Esophagus muscularis mucosa (tissue), 4 donors: Measurements from ENCODE around the gene CIAO2A. TPM values are rescaled to one million over a fixed set of nuclear protein-coding genes. Genes with fewer than 3 reads are reported as not detected.
A peak's percentile ranks its signal among the peaks of the same experiment; 100 is the strongest.

Experiments
- DNase-seq: peaks from one replicate; pipeline ENCODE4 v3.0.0-alpha.2; 2017; ENCODE audit errors: extremely low spot score
- H3K27ac ChIP-seq, 4 donors: fragments of 200-600 bp; sonication (generic); replicated peaks in 1 of 4; 1 replicate in 3 of 4; 2 replicates in 1 of 4; pipeline ENCODE4 v1.5.1; 2016 to 2019; ENCODE audit warnings: mild to moderate bottlenecking in 1 of 4
- H3K27me3 ChIP-seq, 4 donors: fragments of 200-600 bp; sonication (generic); one replicate each; pipeline versions ENCODE4 v1.5.1 to v1.6.0; 2016 to 2019
- H3K36me3 ChIP-seq, 4 donors: fragments of 200-600 bp; sonication (generic); one replicate each; pipeline ENCODE4 v1.5.1; 2016 to 2019
- H3K4me1 ChIP-seq, 4 donors: fragments of 200-600 bp; sonication (generic); one replicate each; pipeline ENCODE4 v1.5.1; 2016 to 2019
- H3K4me3 ChIP-seq, 4 donors: fragments of 200-600 bp; sonication (generic); 1 replicate in 2 of 4; 2 replicates in 2 of 4; pipeline ENCODE4 v1.5.1; 2016 to 2019; ENCODE audit warnings: mild to moderate bottlenecking in 4 of 4, moderate library complexity in 1 of 4
- H3K9me3 ChIP-seq, 4 donors: fragments of 200-600 bp; sonication (generic); 1 replicate in 3 of 4; 2 replicates in 1 of 4; pipeline ENCODE4 v1.5.1; 2016 to 2019
- EP300 ChIP-seq: sonication (generic); formaldehyde crosslinking; IDR thresholded peaks from one replicate; pipeline ENCODE4 v1.6.1; 2017; ENCODE audit warnings: antibody characterized with exemption
- POLR2A ChIP-seq: fragments of 450-650 bp; IDR thresholded peaks from one replicate; pipeline ENCODE4 v1.6.1; 2017; ENCODE audit warnings: antibody characterized with exemption, moderate library complexity, mild to moderate bottlenecking, low read depth
- POLR2AphosphoS5 ChIP-seq, 2 donors: sonication (generic); formaldehyde crosslinking; IDR thresholded peaks; one replicate each; pipeline ENCODE4 v1.6.1; 2017; ENCODE audit warnings: antibody characterized with exemption in 2 of 2
- WGBS: methylation state at CpG from one replicate; pipeline ENCODE4 v1.1.5; 2018; 5-methylcytosine and 5-hydroxymethylcytosine counted together
- intact Hi-C: fragments of 100-400 bp; cut with DNase I; formaldehyde crosslinking; loops from one replicate; pipeline ENCODE4 v1.15.1; 2023
- total RNA-seq, 4 donors: library from RNA; depleted of rRNA; stranded (reverse); fragments of >200 nt; gene quantifications; one replicate each; pipeline versions ENCODE4 v1.1.0 to v1.2.1, GENCODE V29; 2016
- TF ChIP-seq, protein P1 (sequence below), 3 experiments: fragments of 200-600 bp in 2 of 3; fragments of 450-650 bp in 1 of 3; sonication (generic) in 2 of 3; IDR thresholded peaks; one replicate each; pipeline ENCODE4 v1.5.1; 2017 to 2019; ENCODE audit warnings: antibody characterized with exemption in 3 of 3, mild to moderate bottlenecking in 2 of 3, moderate library complexity in 1 of 3

CIAO2A gene
- total RNA-seq, 4 donors from 2014 or later = 15.3 to 24.4 (median 20.4) TPM

DNA sequence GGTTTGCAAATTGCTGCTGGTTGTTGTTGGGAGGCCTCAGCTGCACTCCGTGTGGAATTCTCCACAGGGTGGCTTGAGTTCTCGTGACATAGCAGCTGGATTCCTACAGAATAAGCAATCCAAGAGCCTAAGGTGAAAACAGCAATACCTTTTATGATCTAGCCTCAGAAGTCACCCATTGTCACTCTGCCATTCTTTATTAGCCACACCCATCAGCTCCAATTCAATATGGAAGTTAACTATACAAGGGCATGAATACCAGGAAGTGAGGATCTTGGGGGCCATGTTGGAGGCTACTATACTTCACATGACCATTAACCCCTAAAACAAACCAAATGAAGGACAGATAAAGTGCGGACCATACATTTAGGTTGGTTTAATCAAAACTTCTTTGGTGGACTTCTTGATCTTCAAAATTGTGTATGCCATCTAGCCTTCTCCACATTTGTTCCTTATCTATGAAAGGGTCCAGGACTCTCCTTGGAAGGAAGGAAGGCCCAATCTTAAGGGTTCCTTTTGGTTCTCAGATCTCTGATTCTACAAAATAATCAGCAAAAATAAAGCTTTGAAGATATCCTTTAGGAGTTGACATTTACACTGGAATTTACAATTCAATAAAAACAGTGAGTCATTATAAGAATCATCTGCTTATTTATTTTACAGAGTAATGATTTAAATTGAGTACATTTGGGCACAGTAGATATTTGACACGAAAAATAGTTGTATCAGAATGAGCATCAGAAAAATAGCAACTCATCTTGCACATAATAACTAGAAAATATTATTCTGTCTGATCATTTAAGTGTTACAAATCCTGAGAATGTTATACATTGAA lies 21.5 kb downstream of the CIAO2A start:
- H3K27me3 ChIP-seq = no peaks in the 10 kb centered on the region
- peak overlapping the region; percentile 36 to 77 (median 54) for H3K27ac ChIP-seq
- peaks cover 13 to 29% (median 27%) of the 10 kb centered on the region in 4 donors for H3K4me1 ChIP-seq
- 91% methylated on average over 4 of the region's 4 CpGs for WGBS
- TF ChIP-seq, protein P1, sequence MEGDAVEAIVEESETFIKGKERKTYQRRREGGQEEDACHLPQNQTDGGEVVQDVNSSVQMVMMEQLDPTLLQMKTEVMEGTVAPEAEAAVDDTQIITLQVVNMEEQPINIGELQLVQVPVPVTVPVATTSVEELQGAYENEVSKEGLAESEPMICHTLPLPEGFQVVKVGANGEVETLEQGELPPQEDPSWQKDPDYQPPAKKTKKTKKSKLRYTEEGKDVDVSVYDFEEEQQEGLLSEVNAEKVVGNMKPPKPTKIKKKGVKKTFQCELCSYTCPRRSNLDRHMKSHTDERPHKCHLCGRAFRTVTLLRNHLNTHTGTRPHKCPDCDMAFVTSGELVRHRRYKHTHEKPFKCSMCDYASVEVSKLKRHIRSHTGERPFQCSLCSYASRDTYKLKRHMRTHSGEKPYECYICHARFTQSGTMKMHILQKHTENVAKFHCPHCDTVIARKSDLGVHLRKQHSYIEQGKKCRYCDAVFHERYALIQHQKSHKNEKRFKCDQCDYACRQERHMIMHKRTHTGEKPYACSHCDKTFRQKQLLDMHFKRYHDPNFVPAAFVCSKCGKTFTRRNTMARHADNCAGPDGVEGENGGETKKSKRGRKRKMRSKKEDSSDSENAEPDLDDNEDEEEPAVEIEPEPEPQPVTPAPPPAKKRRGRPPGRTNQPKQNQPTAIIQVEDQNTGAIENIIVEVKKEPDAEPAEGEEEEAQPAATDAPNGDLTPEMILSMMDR (IDR thresholded peaks at IDR 0.05) = no peak
- no peak for TF ChIP-seq POLR2A
- no peak for TF ChIP-seq EP300
- TF ChIP-seq POLR2AphosphoS5 (IDR thresholded peaks at IDR 0.05) = no peak
- H3K4me3 ChIP-seq = no peak overlapping the region
- H3K36me3 ChIP-seq = peaks cover 0 to 39% (median 19%) of the 10 kb centered on the region in 4 donors
- intact Hi-C loops = no loop called here
- no peaks in the 10 kb centered on the region for H3K9me3 ChIP-seq
- DNase-seq = no peak

- Histone ChIP-seq H3K4me1 (peaks cover 13 to 29% (median 27%) of the 10 kb centered on the region in 4 donors), H3K27ac (peak overlapping the region; percentile 36 to 77 (median 54)), H3K36me3 (peaks cover 0 to 39% (median 19%) of the 10 kb centered on the region in 4 donors), H3K27me3 (no peaks in the 10 kb centered on the region), H3K9me3 (no peaks in the 10 kb centered on the region), H3K4me3 (no peak overlapping the region)
- DNase-seq = no peak
- 44% methylated on average over 8 of the region's 8 CpGs for WGBS
- TF ChIP-seq POLR2A (no peak), EP300 (no peak), POLR2AphosphoS5 (IDR thresholded peaks at IDR 0.05) (peak; percentile 27 to 79)
- TF ChIP-seq, protein P1 (IDR thresholded peaks at IDR 0.05) = no peak
- intact Hi-C loops = no loop called here
Observed at GRCh38 chr15:64070965-64071851, 22.4 kb downstream of the CIAO2A start.

DNA sequence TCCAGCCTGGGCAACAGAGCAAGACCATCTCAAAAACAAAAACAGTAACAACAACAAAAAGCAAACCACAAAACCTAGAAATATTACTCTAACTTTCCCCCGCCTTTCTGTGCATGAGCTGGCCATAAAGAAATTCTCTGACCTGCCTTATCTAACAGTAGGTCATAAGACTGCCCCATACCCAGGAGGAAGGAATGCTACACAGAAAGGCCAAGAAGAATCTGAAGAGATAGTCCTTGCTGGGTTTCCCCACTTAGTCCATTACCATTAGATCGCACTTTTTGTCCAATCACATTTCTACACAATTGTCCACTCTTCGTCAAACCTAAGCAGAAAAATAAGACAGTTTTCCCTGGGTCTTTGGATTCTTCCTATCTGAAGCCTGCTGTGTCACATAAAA lies 23.5 kb downstream of the CIAO2A start:
- DNase-seq = no peak
- intact Hi-C loops = no loop called here
- Histone ChIP-seq H3K27me3 (no peaks in the 10 kb centered on the region), H3K4me1 (peaks cover 13 to 29% (median 27%) of the 10 kb centered on the region in 4 donors), H3K9me3 (no peaks in the 10 kb centered on the region), H3K27ac (peak overlapping the region in 2 of 4 donors; percentile 36 to 77), H3K36me3 (peaks cover 0 to 34% (median 16%) of the 10 kb centered on the region in 4 donors), H3K4me3 (no peak overlapping the region)
- 89% methylated on average over 3 of the region's 3 CpGs for WGBS
- no peak for TF ChIP-seq POLR2A
- no peak for TF ChIP-seq EP300
- TF ChIP-seq, protein P1 (IDR thresholded peaks at IDR 0.05) = no peak
- no peak for TF ChIP-seq POLR2AphosphoS5 (IDR thresholded peaks at IDR 0.05)

DNA sequence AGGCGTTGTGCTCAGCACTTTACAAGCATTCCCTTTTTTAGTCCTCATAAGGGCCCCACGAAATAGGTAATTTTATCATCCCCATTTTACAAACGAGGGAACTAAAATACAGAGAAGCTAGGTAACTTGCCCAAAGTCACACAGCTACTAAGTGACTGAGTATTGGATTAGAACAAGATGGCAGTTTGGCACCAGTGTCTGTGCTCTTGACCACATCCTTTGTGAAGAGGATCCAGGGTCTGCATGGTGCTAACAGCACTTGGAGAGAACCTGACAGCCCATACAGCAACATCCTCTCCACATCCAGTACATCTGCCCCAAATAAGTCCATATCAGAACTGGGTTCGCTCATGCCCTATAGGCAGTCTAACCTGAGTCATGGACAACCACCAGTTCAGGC lies 25.5 kb downstream of the CIAO2A start:
- intact Hi-C loops = no loop called here
- Histone ChIP-seq H3K27me3 (no peaks in the 10 kb centered on the region), H3K36me3 (peaks cover 0 to 14% (median 5%) of the 10 kb centered on the region in 4 donors), H3K4me3 (no peak overlapping the region), H3K27ac (no peak overlapping the region), H3K4me1 (peaks cover 13 to 29% (median 27%) of the 10 kb centered on the region in 4 donors), H3K9me3 (no peaks in the 10 kb centered on the region)
- no peak for DNase-seq
- WGBS = 64% methylated on average over 4 of the region's 4 CpGs
- TF ChIP-seq EP300 (no peak), POLR2A (no peak), POLR2AphosphoS5 (IDR thresholded peaks at IDR 0.05) (no peak)
- TF ChIP-seq, protein P1 (IDR thresholded peaks at IDR 0.05) = no peak
